Measurements from ENCODE around the gene PLCB1.

Gene PLCB1

GRCh38 chr20:8260837-8261251 is 128.8 kb downstream of the PLCB1 start:
- Histone ChIP-seq H4K12ac (ENCODE audit: low read depth, low read length) (no peak overlapping the region), H3K14ac (ENCODE audit: low read length) (no peak overlapping the region), H3K79me1 (ENCODE audit: low read length) (no peaks in the 10 kb centered on the region), H2AK5ac (ENCODE audit: low read length) (no peak overlapping the region), H3K27me3 (ENCODE audit: insufficient read depth, low read length) (no peaks in the 10 kb centered on the region), H3K18ac (ENCODE audit: low read length) (no peak overlapping the region), H3K36me3 (ENCODE audit: control insufficient read depth in 1 of 2, insufficient read depth in 2 of 2, low read length in 2 of 2) (no peaks in the 10 kb centered on the region), H2BK120ac (ENCODE audit: insufficient read depth, low read length, poor library complexity) (no peak overlapping the region), H3K9ac (ENCODE audit: low read length) (no peak overlapping the region), H3K27ac (ENCODE audit: low read depth, low read length) (no peak overlapping the region), H3K4ac (ENCODE audit: low read depth, low read length) (no peak overlapping the region), H2BK12ac (ENCODE audit: low read length) (no peak overlapping the region), H4K8ac (ENCODE audit: low read depth, low read length) (no peak overlapping the region), H3K4me3 (ENCODE audit: low read depth, low read length) (no peak overlapping the region), H3K4me1 (ENCODE audit: control insufficient read depth in 1 of 2, insufficient read depth in 2 of 2, low read length in 2 of 2) (no peaks in the 10 kb centered on the region), H2BK5ac (ENCODE audit: low read depth, low read length, poor library complexity) (no peak overlapping the region), H3K23ac (ENCODE audit: low read length) (no peak overlapping the region), H3K79me2 (ENCODE audit: control insufficient read depth, insufficient read depth, low read length, poor library complexity) (no peaks in the 10 kb centered on the region), H3K9me3 (ENCODE audit: insufficient read depth, low read depth, low read length) (no peaks in the 10 kb centered on the region), H4K91ac (ENCODE audit: low read depth, low read length) (no peak overlapping the region), H2AFZ (ENCODE audit: insufficient read depth, low read length, poor library complexity) (no peak overlapping the region), H3K4me2 (ENCODE audit: low read length) (no peak overlapping the region)
- DNase-seq = no peak
- WGBS (ENCODE audit: extremely low coverage, insufficient coverage, insufficient read length) = no CpG with 5 or more reads among the region's 5 CpGs

DNA sequence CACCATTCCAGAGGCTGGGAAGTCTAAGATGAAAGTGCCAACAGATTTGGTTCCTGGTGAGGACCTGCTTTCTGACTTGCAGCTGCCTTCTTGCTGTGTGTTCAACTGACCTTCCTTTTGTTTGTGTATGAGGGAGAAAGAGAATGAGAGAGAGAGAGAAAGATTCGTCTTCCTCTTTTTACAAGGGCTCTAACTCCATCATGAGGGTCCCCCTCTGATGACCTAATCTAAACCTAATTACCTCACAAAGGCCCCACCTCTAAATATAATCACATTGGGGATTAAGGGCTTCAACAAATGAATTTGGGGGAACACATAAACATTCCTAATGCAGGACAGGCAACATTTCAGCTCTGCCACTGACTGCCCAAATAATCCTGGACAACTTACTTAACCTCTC is 130.7 kb downstream of the PLCB1 start:
- no peak overlapping the region for H2AK5ac ChIP-seq (ENCODE audit: low read length)
- no peak overlapping the region for H3K4me2 ChIP-seq (ENCODE audit: low read length)
- no peak overlapping the region for H3K4me3 ChIP-seq (ENCODE audit: low read depth, low read length)
- no peaks in the 10 kb centered on the region for H3K4me1 ChIP-seq (ENCODE audit: control insufficient read depth in 1 of 2, insufficient read depth in 2 of 2, low read length in 2 of 2)
- H3K23ac ChIP-seq (ENCODE audit: low read length) = no peak overlapping the region
- no peak for DNase-seq
- no peak overlapping the region for H2AFZ ChIP-seq (ENCODE audit: insufficient read depth, low read length, poor library complexity)
- H3K18ac ChIP-seq (ENCODE audit: low read length) = no peak overlapping the region
- H2BK120ac ChIP-seq (ENCODE audit: insufficient read depth, low read length, poor library complexity) = no peak overlapping the region
- no peak overlapping the region for H4K8ac ChIP-seq (ENCODE audit: low read depth, low read length)
- no CpG with 5 or more reads among the region's 1 CpG for WGBS (ENCODE audit: extremely low coverage, insufficient coverage, insufficient read length)
- H2BK12ac ChIP-seq (ENCODE audit: low read length) = no peak overlapping the region
- no peak overlapping the region for H2BK5ac ChIP-seq (ENCODE audit: low read depth, low read length, poor library complexity)
- no peak overlapping the region for H3K14ac ChIP-seq (ENCODE audit: low read length)
- no peak overlapping the region for H4K12ac ChIP-seq (ENCODE audit: low read depth, low read length)
- H3K27ac ChIP-seq (ENCODE audit: low read depth, low read length) = no peak overlapping the region
- no peaks in the 10 kb centered on the region for H3K27me3 ChIP-seq (ENCODE audit: insufficient read depth, low read length)
- no peak overlapping the region for H3K9ac ChIP-seq (ENCODE audit: low read length)
- no peak overlapping the region for H4K91ac ChIP-seq (ENCODE audit: low read depth, low read length)
- no peak overlapping the region for H3K4ac ChIP-seq (ENCODE audit: low read depth, low read length)
- no peaks in the 10 kb centered on the region for H3K36me3 ChIP-seq (ENCODE audit: control insufficient read depth in 1 of 2, insufficient read depth in 2 of 2, low read length in 2 of 2)
- H3K9me3 ChIP-seq (ENCODE audit: insufficient read depth, low read depth, low read length) = peaks cover 2% of the 10 kb centered on the region
- H3K79me2 ChIP-seq (ENCODE audit: control insufficient read depth, insufficient read depth, low read length, poor library complexity) = no peaks in the 10 kb centered on the region
- no peaks in the 10 kb centered on the region for H3K79me1 ChIP-seq (ENCODE audit: low read length)

GRCh38 chr20:8265588-8265987 is 133.5 kb downstream of the PLCB1 start:
- Histone ChIP-seq H3K9me3 (ENCODE audit: insufficient read depth, low read depth, low read length) (peaks cover 2% of the 10 kb centered on the region), H3K79me1 (ENCODE audit: low read length) (no peaks in the 10 kb centered on the region), H3K36me3 (ENCODE audit: control insufficient read depth in 1 of 2, insufficient read depth in 2 of 2, low read length in 2 of 2) (no peaks in the 10 kb centered on the region), H2BK12ac (ENCODE audit: low read length) (no peak overlapping the region), H2BK5ac (ENCODE audit: low read depth, low read length, poor library complexity) (no peak overlapping the region), H3K27ac (ENCODE audit: low read depth, low read length) (no peak overlapping the region), H3K4me1 (ENCODE audit: control insufficient read depth in 1 of 2, insufficient read depth in 2 of 2, low read length in 2 of 2) (no peaks in the 10 kb centered on the region), H3K4me3 (ENCODE audit: low read depth, low read length) (no peak overlapping the region), H2AK5ac (ENCODE audit: low read length) (no peak overlapping the region), H3K79me2 (ENCODE audit: control insufficient read depth, insufficient read depth, low read length, poor library complexity) (no peaks in the 10 kb centered on the region), H3K18ac (ENCODE audit: low read length) (no peak overlapping the region), H3K9ac (ENCODE audit: low read length) (no peak overlapping the region), H4K8ac (ENCODE audit: low read depth, low read length) (no peak overlapping the region), H4K91ac (ENCODE audit: low read depth, low read length) (no peak overlapping the region), H2AFZ (ENCODE audit: insufficient read depth, low read length, poor library complexity) (no peak overlapping the region), H2BK120ac (ENCODE audit: insufficient read depth, low read length, poor library complexity) (no peak overlapping the region), H3K4me2 (ENCODE audit: low read length) (no peak overlapping the region), H3K23ac (ENCODE audit: low read length) (no peak overlapping the region), H3K14ac (ENCODE audit: low read length) (no peak overlapping the region), H4K12ac (ENCODE audit: low read depth, low read length) (no peak overlapping the region), H3K27me3 (ENCODE audit: insufficient read depth, low read length) (no peaks in the 10 kb centered on the region), H3K4ac (ENCODE audit: low read depth, low read length) (no peak overlapping the region)
- DNase-seq = no peak

- no peak overlapping the region for H4K12ac ChIP-seq (ENCODE audit: low read depth, low read length)
- H3K36me3 ChIP-seq (ENCODE audit: control insufficient read depth in 1 of 2, insufficient read depth in 2 of 2, low read length in 2 of 2) = no peaks in the 10 kb centered on the region
- H3K27ac ChIP-seq (ENCODE audit: low read depth, low read length) = no peak overlapping the region
- no peak overlapping the region for H2BK5ac ChIP-seq (ENCODE audit: low read depth, low read length, poor library complexity)
- H2BK12ac ChIP-seq (ENCODE audit: low read length) = no peak overlapping the region
- H4K8ac ChIP-seq (ENCODE audit: low read depth, low read length) = no peak overlapping the region
- WGBS (ENCODE audit: extremely low coverage, insufficient coverage, insufficient read length) = no CpG with 5 or more reads among the region's 6 CpGs
- no peak overlapping the region for H2AK5ac ChIP-seq (ENCODE audit: low read length)
- H3K4me2 ChIP-seq (ENCODE audit: low read length) = no peak overlapping the region
- H3K23ac ChIP-seq (ENCODE audit: low read length) = no peak overlapping the region
- peaks cover 2% of the 10 kb centered on the region for H3K9me3 ChIP-seq (ENCODE audit: insufficient read depth, low read depth, low read length)
- no peaks in the 10 kb centered on the region for H3K79me1 ChIP-seq (ENCODE audit: low read length)
- H2AFZ ChIP-seq (ENCODE audit: insufficient read depth, low read length, poor library complexity) = no peak overlapping the region
- no peak overlapping the region for H3K14ac ChIP-seq (ENCODE audit: low read length)
- no peak overlapping the region for H3K9ac ChIP-seq (ENCODE audit: low read length)
- DNase-seq = no peak
- no peaks in the 10 kb centered on the region for H3K79me2 ChIP-seq (ENCODE audit: control insufficient read depth, insufficient read depth, low read length, poor library complexity)
- H4K91ac ChIP-seq (ENCODE audit: low read depth, low read length) = no peak overlapping the region
- no peaks in the 10 kb centered on the region for H3K27me3 ChIP-seq (ENCODE audit: insufficient read depth, low read length)
- no peaks in the 10 kb centered on the region for H3K4me1 ChIP-seq (ENCODE audit: control insufficient read depth in 1 of 2, insufficient read depth in 2 of 2, low read length in 2 of 2)
- H3K4me3 ChIP-seq (ENCODE audit: low read depth, low read length) = no peak overlapping the region
- no peak overlapping the region for H2BK120ac ChIP-seq (ENCODE audit: insufficient read depth, low read length, poor library complexity)
- H3K4ac ChIP-seq (ENCODE audit: low read depth, low read length) = no peak overlapping the region
- H3K18ac ChIP-seq (ENCODE audit: low read length) = no peak overlapping the region
These were observed 134.9 kb downstream of the PLCB1 start for GRCh38 chr20:8267009-8267408.

All from trophoblast cell (in vitro differentiated cells and primary cell).